NCI-H774 (cell line): ENCODE results near the gene ALCAM.

Source experiments
- DNase-seq: peaks from one replicate; lab custom pipeline; 2025; lab: John Stamatoyannopoulos, UW

Gene ALCAM

DNA sequence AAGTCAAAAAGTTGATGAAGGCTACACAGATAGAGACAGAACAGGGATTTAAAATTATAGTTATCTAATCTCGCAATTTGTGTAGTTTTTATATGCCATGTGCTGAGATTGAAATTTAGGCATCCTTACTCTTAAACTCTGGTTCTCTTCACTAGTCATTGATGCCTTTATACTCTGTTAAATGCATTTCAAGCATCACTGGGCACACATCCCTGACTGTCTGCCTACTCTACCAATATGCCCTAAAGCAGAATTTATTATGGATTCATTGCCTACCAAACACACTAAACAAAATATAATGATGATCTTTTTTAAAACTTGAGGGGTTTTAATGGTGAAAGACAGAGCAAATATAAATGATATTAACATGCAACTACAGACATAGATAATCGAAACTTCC, 10.3 kb upstream of the ALCAM start:
- DNase-seq = no peak

- DNase-seq = no peak
Observed at GRCh38 chr3:105356988-105357387, 9.7 kb upstream of the ALCAM start.

DNA sequence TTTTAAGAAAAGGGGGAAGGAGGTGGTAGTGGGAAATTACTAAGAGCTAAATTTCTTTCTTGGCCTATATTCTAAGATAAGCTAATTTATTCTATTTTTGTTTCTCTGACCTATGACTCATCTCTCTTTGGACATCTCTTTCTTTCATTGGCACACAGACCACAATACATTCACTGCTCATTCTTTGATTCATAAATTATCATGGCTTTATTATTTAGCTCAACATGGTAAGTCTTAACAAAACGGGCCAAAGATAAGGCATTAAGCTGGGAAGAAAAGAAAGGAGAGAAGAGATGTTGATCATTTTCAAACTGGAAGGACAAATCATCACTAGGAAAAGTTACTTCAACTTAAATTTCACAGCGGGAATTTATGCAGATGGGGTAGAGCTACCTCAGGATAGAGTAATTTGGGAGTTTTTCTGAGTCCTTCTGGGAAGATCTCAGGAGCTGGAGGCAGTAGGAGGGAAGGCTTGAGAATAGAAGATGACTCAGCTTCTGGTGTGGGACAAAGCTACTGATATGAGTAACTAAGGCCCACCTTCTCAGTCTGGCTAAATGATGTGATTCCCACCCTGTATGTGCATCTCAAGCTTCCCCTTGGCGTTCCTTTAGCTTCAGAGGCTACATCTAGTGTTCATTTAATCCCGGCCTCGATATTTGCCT, 7.5 kb upstream of the ALCAM start:
- no peak for DNase-seq

DNA sequence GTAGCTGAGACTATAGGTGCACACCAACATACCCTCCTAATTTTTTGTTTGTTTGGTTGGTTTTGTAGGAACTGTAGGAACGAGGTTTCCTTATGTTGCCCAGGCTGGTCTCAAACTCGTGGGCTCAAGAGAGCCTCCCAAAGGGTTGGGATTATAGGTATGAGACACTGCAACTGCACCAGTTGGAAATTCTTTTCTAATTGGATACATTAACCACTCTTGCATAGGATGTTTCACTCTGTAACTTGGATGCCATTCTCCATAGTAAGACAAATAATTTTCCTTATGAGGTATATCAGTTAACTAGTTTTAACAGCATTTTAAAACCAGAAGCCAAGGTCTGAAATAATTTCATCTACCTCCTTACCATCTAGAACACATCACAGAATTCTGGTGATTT, 6.7 kb upstream of the ALCAM start:
- no peak for DNase-seq

DNA sequence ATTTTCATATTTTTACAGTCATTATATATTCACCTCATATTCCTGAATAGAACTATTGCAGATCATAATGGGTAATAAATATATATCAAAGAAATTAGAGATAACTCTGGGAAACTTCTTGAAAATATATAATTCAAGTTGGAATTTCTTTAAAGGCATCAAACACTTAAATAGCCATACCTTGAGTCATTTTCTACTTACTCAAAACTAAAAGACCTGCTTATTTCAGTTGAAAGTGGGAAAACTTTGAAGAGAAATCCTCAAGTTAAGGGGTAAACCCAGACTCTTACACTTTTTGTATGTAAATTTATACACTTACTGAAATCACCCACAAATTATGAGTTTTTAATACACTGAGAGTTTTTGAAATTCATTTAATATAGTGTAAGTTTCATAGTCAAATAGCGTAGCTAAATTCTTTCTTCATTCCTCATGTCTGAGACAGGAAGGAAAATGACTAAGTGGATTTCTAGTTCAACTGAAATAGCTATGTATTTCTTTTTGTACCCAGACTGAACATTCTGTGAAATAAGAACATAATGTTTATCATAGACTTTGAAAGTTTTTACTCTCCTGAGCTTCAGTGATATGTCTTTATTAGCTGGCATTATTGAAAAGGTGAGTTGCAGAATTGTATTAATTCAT, 4.6 kb upstream of the ALCAM start:
- no peak for DNase-seq

DNA sequence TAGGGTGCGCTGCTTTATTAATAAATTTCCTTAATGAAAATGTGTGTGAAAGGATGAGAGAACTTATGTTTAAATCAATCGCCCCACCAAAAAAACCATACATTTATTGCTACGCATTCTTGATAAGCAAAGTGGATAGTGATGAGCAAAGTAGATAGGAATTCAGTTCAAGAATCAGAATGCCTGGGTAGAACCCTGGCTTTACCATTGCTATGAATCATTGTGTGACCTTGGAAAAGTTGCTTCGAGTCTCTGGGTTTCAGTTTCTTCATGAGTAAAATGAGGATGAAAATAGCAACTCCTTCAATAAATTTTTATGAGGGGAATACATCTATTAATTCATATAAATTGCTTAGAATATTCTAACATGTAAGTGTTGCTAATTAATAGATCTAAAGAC, 2.6 kb upstream of the ALCAM start:
- DNase-seq = no peak

DNA sequence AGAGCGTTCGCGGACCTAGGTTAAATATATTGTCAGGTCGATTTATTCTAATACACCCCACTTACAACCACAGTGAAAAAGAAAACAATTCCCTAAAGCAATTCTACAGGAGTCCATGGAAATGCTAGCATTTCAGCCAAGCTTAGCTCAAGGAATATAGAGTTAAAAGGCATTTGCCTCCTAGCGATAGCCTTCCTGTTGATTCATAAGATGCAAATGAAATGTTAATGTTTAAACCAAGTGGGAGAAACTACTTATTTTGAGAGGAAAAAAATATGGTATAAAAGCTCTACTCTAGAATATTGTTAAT, 1.7 kb upstream of the ALCAM start:
- no peak for DNase-seq

- no peak for DNase-seq
Observed at GRCh38 chr3:105365391-105366325, 1.1 kb upstream of the ALCAM start.

- no peak for DNase-seq
Observed at GRCh38 chr3:105367063-105367405, 325 bp downstream of the ALCAM start.

DNA sequence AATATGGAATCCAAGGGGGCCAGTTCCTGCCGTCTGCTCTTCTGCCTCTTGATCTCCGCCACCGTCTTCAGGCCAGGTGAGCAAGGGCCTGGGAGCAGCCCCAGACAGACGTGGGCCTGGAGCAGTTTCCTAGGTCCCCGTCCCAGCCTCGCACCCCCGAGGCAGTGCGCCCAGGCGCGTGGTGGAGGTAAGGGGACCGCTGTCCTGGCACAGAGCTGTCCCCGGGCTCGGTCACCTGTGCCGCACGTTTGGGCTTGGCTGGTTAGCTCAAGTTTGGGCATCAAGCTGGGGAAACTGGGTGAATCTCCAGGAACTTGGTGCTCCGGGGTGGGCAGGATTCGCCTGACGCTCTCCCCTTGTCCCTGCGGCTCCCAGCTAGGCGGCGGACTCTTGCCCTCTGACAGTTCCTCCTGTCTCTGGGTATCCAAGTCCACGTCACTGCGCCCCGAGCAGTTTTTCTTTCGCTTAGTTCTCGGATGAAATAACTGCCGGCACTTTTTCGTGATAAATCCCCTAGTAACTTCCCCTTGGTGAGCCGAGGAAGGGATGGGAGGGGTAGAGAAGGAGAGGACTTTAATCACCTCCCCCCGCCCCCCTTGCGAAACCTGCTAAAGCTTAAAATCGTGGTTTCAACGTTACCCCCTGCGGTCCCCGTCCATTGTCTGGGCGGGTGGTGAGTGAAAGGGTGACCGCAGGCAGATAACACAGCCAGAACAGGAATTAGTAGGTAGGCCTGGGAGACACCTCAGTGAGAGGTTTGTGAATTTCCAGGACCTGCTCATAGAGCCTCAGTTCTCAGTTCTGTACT, 901 bp downstream of the ALCAM start:
- DNase-seq = no peak

DNA sequence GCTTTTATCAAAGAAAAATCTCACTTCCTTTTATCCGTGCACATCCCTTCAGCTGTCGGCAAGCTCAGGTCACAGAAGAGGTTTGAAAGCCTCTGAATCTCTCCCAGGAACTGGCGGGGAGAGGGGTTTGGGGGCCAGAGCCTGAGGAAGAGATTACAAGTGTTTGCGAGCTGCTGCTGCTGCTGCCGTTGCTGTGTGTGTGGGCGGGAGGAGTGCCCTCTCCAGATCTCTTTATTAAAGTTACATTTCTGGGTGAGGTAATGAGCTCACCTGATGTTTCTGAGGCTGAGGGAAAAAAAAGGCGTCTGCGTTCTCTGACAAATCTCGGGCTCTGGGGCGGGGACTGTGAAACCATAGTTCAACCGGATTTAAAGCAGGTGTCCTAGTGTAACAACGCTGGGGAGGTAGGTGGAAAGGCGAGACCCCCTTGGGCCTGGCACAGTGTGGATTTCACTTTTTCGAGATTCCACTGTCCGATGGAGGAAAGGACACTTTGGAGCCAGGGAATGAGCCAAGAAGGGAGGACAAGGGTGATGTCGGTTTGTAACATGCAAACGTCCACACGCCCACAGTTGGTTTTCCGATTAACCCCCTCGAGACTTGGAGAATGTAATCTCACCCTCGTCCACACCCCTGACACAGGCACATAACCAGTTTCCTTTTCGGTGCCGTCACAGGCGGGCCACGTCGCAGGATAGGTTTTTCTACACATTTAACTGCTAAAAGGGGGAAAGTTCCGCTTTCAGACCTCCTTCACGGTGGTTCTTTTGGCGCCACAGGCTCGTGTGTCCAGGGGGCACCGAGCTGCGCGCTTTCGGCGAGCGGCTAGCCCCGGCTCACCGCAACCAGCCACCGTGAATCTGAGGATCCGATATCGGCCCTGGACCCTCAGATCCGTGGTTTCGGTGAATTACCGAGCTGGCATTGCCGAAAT, 2.1 kb downstream of the ALCAM start:
- peak; percentile 28 for DNase-seq

GRCh38 chr3:105369500-105370371, 3.0 kb downstream of the ALCAM start:
- no peak for DNase-seq

DNA sequence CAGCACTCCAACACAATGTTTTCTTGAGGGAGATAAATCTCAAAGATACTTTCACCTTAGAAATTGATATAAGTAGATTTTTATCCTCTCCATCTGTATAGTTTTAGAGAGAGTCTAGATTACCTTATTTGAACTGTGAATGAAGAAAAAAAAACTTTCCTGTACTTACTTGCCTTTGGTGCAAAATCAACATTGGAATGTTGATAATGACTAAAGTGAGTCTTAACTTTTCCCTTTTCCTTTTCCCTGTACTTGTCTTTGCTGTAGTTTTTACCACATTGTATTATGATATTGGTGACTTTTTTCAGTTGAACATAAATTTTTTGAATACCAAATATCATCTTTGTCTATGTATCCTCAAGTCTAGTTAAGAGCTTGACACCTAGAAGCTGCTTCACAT, 6.7 kb downstream of the ALCAM start:
- DNase-seq = no peak

GRCh38 chr3:105375750-105376511, 9.2 kb downstream of the ALCAM start:
- DNase-seq = no peak

DNA sequence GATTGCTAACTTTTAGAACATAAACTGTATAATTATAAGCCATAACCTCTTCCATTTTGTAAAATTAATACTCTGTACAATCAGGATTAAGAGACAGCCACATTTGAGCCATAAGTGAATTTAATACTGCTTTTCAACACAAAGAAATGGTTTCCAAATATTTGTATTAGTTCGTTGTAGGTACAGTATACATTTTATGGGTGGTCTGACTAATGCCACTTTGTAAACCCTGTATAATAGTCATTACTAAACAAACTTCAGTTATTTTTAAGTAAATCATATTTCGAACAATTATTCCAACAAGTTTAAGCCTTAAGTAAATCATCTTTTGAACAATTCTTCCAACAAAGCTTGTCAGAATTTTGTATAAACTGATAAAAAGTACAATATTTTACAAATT, 11.0 kb downstream of the ALCAM start:
- DNase-seq = no peak

DNA sequence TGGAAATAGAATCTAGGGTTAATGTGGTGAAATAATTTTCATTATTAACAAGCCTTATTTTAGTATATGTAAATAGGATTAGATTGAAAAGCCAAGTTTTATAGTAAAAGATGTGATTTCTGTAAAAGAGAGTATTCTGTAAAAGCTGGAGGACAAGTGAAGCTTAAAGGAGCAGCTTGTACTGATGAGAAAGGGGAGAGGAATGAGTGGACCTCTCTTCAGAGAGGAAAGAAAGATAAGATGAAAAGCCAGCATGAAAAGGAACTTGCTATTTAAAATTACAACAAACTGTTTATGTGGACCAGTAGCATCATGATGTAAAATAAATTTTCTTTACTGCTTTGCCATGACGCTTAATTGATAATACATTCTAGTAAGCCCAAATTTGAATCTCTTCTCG, 18.5 kb downstream of the ALCAM start:
- no peak for DNase-seq

DNA sequence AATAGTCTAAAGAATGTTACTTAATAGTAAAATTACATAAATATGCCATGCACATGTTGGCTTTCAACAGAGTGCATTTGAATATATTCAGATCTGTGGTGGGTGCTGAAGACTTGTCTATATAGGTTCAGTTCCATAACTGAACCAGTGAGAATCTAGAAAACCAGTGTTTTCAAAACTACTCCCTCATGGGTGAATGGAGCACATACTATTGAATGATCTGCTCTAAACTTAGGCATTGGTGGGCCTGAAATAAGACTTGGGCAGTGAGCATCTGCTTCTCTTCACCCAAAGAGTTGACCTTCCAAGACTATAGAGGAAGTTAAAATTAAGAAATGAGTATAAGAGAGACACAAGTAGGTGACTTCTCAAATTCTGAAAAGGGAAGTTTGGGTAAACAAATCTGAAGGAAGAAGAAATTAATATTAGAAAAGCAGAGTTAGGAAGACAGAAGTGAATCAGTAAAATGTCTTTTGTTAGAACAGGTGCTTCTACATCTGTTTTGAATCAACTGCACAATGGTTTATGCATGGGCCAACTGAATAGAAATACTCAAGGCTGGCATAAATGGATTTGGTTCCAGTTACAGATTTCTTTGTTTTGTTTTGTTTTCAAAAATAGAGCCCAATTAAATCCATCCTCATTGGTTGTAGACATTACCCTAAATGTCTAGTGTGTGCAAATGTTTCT, 19.3 kb downstream of the ALCAM start:
- no peak for DNase-seq

DNA sequence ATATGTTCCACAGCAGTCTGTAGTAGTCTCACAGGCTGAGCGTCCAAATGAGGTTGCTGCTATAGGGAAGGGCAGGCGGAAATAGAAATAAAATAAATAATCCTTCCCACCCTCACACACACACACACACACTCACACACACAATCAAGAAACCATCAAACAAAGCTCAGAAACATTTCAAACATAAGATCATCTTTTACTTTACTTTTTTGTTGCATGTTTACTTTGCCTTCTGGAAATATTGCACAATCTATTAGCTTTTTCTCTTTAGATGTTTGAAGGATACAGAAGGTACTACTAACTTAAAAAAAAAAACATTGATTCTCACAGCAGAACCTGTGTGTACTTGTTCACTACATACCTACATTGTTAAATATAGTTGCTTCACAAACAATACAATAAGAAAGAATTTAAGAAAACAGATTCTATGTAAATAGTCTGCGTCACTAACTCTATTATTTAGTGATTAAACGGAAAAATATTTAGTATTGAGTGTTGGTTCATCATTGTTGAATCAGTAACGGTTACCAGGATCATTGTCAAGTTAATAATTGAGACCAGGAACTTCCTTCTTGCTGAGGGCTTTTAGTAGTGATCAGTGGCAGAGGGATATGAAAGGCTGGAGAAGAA, 20.5 kb downstream of the ALCAM start:
- DNase-seq = no peak

- DNase-seq = no peak
Observed at GRCh38 chr3:105388176-105388575, 21.5 kb downstream of the ALCAM start.
